Activated CD4-positive, alpha-beta T cell treated with anti-CD3 and anti-CD28 coated beads, Interleukin-2, Interleukin-6, amounts not matched to agents 100 ng/mL and 50 ng/mL, durations not matched to agents 16 hours and 8 hours (primary cell): Measurements from ENCODE around the gene STING1.

Experiments
- DNase-seq: peaks from one replicate; pipeline ENCODE4 v3.0.0-alpha.2; 2020

Gene STING1

DNA sequence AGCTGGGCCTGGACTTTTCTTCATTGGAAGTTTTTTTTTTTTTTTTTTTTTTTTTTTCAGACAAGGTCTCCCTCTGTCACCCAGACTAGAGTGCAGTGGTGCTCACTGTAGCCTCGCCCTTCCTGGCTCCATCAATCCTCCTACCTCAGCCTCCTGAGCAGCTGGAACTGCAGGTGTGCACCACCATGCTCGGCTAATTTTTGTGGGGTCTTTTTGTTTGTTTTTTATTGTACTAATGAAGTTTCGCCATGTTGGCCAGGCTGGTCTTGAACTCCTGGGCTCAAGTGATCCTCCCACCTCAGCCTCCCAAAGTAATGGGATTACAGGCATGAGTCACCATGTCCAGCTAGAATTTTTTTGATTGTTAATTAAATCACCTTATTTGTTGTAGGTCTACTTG, 46.9 kb downstream of the STING1 start:
- no peak for DNase-seq

DNA sequence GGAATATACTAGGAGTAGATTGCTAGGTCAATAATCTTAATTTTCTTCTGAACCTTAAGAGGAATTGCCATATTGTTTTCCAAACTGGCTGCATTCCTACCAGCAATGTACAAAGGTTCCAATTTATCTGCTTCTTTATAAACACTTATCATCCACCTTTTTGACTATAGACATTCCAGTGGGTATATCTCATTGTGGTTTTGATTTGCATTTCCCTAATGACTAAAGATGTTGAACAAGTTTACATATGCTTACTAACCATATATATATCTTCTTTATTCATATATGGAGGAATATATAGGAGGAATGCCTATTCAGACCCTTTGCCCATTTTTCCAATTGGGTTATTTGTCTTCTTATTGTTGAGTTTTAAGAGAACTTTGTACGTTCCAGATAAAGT, 50.9 kb downstream of the STING1 start:
- DNase-seq: no peak

DNA sequence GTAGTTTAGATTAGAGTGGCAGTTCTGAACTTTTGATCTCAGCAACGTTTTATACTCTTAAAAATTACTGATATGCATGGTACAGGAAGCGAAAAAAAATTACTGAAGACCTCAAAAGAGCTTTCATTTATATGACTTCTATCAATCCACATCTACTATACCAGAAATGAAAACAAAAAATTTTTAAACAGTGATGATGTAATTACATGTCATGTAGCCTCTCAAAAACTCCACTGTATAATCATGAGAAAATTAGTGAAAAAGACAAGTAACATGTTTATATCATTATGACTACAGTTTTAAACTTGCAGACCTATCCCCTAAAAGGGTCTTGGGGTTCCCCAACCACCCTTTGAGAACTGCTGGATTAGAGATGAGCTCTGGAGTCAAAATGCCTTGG, 52.5 kb downstream of the STING1 start:
- no peak for DNase-seq

DNA sequence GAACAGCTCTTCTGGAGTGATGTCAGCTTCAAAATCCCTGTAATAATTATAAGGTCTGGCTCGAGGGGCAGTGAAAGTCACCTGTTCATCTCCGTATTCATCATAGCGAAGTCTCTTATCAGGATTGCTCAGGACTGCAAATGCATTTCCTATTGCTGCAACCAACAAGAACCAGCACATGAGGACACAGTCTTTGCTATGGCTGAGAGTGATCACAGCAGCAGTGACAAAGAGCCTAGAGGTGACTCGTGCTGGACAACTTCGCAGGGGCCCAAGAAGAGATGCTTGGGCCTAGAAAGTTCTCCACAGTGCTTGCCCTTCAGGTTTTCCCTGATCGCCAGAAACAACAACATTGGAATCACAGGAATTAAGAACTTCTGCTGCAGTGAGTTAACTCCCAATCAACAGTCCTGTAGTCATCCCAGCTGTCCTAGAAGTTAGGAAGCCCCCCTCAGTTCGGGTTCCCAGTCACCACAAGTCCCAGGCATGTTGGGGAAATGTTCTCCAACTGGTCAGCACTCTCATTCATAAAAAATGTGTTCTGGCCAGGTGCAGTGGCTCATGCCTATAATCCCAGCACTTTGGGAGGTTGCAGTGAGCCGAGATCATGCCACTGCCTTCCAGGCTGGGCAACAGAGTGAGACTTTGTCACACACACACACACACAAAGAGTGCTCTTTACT, 56.2 kb downstream of the STING1 start:
- no peak for DNase-seq
